HG03025 (cell line): ENCODE measurements around the gene NKD1.

ENCODE experiments used
- ATAC-seq: cut with Tn5 transposase; IDR thresholded peaks from one replicate; pipeline ENCODE4 v1.9.1; 2021; ENCODE audit warnings: mild to moderate bottlenecking, moderate library complexity; ENCODE audit not compliant: unreplicated experiment, low FRiP score

Gene NKD1

GRCh38 chr16:50519001-50519400 is 29.2 kb upstream of the NKD1 start:
- no peak for ATAC-seq

DNA sequence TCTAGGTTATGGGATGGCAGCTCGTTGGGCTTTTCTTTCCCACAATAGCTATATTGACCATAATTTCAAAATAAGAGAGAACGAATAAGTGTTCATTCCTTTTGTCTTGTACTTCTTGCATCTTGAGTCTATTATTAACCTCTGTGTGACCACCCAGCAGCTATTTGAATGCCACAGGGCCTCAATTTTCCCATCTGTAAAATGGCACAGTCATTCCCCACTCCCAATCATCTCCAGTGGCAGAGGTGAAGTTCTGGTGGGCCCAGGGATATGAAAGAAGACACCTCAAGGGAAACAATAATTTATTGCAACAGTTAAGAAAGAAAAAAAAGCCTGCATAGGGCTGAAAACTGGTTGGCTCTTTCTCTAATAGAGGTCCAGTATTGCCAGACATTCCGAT is 28.6 kb upstream of the NKD1 start:
- no peak for ATAC-seq

DNA sequence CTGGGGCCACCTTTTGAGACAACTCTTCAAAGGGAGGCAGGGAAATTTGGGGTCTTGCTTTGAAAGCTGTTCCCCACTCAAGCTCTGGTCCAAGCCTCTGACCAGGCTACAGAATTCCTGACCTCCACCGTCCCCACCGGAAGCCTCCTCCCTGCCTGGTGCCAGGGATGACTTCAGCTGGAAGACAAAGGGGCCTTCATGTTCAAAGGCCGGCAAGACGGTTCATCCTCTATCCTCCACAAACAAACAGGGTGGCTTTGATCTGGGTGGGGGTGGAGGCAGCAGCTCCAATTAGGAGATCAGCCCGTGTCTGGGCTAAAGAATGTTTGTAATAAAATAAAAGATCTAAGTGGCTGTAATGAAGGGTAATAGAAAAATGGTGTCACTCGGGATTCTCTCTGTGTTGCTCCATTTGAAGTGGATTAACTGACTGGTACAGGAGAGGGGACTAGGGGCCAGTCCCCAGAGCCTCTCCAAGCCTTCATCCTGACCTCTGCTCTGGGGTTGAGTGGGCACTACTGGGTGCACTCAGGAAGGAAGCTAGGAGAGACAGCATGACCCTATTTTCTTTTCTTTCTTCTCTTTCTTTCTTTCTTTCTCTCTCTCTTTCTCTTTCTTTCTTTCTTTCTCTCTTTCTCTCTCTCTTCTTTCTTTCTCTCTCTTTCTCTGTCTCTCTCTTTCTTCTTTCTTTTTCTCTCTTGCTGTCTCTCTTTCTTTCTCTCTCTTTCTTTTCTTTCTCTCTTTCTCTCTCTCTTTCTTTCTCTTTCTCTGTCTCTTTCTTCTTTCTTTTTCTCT is 27.5 kb upstream of the NKD1 start:
- ATAC-seq = no peak

DNA sequence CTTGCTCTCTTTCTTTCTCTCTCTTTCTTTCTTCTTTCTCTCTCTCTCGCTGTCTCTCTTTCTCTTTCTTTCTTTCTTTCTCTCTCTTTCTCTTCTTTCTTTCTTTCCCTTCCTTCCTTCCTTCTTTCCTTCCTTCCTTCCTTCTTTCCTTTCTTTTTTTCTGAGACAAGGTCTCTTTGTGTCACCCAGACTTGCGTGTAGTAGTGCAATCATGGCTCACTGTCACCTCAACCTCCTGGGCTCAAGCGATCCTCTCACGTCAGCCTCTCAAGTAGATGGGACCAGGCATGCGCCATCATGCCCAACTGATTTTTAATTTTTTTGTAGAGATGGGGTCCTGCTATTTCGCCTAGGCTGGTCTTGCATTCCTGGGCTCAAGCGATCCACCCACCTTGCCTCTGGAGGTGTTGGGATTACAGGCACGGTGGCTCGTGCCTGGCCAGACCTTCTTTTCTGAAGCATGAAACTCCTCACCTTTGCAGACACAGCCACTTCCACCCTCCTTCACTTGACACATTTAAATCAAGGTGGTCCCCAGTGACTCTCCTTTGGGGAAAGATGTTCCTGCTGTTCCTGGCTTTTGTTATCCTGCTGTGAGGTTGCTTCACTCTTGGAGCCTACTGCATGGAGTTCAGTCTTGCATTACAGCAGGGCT is 26.8 kb upstream of the NKD1 start:
- ATAC-seq = no peak

- no peak for ATAC-seq
These were observed 25.9 kb upstream of the NKD1 start for GRCh38 chr16:50522324-50522723.

GRCh38 chr16:50523710-50524109 is 24.5 kb upstream of the NKD1 start:
- ATAC-seq = no peak

- no peak for ATAC-seq
These were observed 22.9 kb upstream of the NKD1 start for GRCh38 chr16:50525262-50525661.

- ATAC-seq = no peak
These were observed 22.5 kb upstream of the NKD1 start for GRCh38 chr16:50525716-50526115.

- ATAC-seq = no peak
These were observed 21.9 kb upstream of the NKD1 start for GRCh38 chr16:50526249-50526648.

GRCh38 chr16:50526796-50527195 is 21.4 kb upstream of the NKD1 start:
- no peak for ATAC-seq

DNA sequence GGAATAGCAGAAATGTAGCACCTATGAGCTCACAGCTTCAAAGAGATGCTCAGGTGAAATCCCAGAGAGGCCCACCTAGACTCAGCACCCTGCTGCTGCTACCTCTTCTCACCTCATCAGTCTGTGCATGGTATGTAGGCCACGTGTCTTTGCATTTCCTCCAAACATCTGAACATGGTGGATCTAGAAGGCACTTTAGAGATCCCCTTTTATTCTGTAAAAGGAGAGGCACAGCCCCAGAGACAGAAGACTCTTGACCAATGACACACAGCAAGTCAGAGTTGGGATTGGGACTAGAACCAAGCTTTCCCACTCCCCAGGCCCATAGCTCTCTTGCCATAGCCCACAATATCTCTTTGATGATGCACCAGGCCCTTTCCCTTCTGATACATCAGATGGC is 19.4 kb upstream of the NKD1 start:
- no peak for ATAC-seq

GRCh38 chr16:50529334-50529733 is 18.9 kb upstream of the NKD1 start:
- no peak for ATAC-seq

DNA sequence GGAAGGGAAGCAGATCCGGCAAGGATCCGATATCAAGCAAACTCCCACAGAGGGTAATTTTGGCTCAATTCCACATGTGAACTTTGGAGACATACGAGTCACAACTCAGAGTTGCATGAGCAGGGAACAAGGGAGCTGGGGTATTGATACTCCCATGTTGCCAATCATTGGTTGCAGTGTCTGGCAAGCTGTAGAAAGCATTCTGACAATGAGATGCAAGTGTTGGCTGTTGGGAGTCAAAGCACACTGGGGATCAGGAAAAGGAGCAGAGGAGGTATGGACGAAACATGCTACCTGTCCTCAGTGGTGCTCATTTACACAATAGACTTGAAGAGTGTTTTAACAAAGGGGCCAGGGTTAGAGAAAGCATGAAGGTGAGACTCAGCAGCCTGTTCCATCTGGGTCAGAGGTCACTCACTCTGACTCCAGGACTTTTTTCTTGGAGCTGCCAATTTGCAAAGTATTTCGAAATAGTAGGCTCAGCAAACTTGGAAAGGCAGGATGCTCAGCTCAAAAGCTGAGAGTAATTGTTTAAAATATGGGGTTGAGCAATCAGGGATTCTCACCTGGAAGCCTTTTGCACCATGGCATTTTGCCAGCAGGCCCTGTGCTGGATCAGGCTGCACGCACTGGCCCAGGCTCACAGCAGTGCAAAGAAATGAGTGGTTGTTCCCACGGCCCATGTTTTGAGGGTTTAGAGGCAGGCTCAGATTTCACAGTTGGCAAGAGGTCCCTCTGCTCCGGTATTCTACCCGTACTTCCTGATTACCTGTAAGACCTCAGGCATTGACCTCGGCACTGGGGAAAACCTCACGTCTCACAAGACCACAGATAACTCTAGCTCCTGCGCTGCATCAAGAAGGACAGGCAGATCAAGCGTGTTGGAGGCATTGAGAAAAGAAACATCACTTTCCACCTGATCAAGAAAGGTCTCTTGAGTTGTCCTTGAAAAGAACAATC is 17.6 kb upstream of the NKD1 start:
- no peak for ATAC-seq

GRCh38 chr16:50531359-50531758 is 16.8 kb upstream of the NKD1 start:
- ATAC-seq = no peak

DNA sequence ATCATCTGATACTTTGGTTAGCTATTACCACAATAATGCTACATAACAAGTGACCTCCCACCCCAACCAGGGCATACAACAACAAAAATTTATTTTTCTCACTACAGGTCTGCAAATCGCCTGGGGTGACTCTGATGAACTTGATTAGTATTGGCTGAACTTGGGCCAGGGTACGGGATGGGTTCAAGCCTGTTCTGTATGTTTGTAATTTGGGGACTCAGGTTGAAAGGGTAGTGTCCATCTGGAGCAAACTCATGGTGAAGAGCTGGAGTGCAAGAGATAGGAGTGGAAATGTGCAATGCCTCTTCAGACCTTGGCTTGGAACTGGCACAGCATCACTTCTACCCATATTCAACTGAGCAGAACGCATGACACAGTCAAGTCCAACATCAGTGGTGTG is 16.3 kb upstream of the NKD1 start:
- no peak for ATAC-seq

DNA sequence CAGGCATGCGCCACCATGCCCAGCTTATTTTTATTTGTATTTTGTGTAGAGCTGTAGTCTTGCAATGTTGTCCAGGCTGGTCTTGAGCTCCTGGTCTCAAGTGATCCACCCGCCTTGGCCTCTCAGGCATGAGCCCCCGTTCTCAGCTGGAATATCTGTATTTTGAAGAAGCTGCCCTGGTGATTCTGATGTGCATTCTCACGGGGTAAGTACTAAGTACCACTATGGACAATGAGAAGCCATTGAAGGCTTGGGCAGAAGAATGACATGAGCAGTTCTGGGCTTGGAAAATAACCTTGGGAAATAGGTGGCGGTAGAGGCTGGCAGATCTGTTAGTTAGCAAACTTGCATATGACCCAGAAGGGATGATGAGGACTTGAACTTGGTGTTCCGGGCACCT is 15.6 kb upstream of the NKD1 start:
- no peak for ATAC-seq

- no peak for ATAC-seq
These were observed 14.9 kb upstream of the NKD1 start for GRCh38 chr16:50533317-50533716.

DNA sequence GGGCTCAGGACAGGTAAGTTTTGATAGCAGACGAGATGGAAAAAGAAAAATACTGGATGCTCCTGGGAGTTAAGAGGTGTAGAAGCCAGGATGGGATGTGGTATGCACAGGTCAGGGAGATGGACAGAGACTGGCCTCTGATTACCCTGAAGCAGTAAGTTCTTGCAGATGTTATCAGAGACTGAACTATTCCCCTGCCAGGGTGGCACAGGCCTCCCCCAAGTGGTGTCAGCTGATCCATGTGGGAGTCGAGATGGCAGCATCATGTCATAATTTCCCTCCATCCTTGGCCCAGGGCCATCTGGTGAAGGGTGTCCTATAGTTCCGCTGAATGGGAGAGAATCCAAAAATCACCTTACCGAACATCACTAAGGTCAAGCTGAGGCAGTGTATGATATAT is 14.1 kb upstream of the NKD1 start:
- ATAC-seq = no peak

DNA sequence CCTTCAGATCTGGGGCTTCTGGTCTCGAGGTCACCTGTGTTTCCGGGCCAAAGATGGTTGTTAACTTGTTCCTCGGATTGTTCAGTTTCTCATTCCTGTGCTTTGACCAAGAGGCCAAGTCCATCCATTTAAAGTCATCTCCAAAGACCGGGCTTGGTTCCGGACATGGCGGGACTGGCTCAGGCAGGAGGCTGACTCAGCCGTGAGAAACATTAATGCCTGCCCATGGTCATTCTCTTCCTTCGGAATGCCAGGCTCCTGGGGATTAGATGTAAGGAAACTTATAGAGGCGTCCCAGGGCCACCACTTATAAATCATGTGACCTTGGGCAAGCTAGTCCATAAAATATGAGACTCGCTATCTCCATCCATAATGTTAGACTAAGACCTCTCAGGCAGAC is 13.6 kb upstream of the NKD1 start:
- ATAC-seq = no peak

GRCh38 chr16:50534958-50535357 is 13.2 kb upstream of the NKD1 start:
- no peak for ATAC-seq
